ENCODE data around the gene MTMR3.

DNA sequence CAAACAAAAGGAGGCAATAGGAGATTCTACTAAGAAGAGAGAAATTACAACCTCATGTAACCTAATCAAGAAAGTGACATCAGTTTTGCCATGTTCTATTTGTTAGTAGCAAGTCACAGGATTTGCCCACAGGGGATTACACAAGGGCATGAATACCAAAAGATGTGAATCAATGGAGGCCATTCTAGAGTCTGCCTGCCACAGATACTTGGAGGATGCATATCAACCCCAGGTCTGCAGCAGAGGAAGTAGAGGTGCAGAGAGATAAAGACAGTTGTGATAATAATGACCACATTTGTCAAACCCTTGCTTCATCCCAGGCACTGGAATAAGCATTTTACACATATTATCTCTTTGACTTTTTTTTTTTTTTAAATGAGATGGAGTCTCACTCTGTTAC, 42.5 kb upstream of the MTMR3 start:
- TF ChIP-seq CBX3 (IDR thresholded peaks at IDR 0.05; ENCODE audit: low read depth) (no peak), SP1 (IDR thresholded peaks at IDR 0.05; ENCODE audit: low read depth) (no peak), JUND (IDR thresholded peaks at IDR 0.05) (no peak), CEBPB (IDR thresholded peaks at IDR 0.05; ENCODE audit: low read depth) (no peak), POLR2A (IDR thresholded peaks at IDR 0.05; ENCODE audit: borderline replicate concordance, extremely low read depth, insufficient read depth, insufficient read length) (no peak), ZNF274 (IDR thresholded peaks at IDR 0.05; ENCODE audit: low read depth, low read length) (no peak), YY1 (IDR thresholded peaks at IDR 0.05; ENCODE audit: extremely low read depth, insufficient replicate concordance, low read depth, low read length) (no peak), EZH2 (IDR thresholded peaks at IDR 0.05) (no peak), POLR2AphosphoS5 (IDR thresholded peaks at IDR 0.05; ENCODE audit: low read depth, low read length) (no peak)
- TF ChIP-seq, protein P1, sequence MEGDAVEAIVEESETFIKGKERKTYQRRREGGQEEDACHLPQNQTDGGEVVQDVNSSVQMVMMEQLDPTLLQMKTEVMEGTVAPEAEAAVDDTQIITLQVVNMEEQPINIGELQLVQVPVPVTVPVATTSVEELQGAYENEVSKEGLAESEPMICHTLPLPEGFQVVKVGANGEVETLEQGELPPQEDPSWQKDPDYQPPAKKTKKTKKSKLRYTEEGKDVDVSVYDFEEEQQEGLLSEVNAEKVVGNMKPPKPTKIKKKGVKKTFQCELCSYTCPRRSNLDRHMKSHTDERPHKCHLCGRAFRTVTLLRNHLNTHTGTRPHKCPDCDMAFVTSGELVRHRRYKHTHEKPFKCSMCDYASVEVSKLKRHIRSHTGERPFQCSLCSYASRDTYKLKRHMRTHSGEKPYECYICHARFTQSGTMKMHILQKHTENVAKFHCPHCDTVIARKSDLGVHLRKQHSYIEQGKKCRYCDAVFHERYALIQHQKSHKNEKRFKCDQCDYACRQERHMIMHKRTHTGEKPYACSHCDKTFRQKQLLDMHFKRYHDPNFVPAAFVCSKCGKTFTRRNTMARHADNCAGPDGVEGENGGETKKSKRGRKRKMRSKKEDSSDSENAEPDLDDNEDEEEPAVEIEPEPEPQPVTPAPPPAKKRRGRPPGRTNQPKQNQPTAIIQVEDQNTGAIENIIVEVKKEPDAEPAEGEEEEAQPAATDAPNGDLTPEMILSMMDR (IDR thresholded peaks at IDR 0.05 in 2 of 3, conservative IDR thresholded peaks at IDR 0.05 in 1 of 3; ENCODE audit: borderline replicate concordance in 1 of 3, insufficient read depth in 1 of 3, low read depth in 2 of 3, low read length in 2 of 3) = no peak
- TF ChIP-seq, protein P2, sequence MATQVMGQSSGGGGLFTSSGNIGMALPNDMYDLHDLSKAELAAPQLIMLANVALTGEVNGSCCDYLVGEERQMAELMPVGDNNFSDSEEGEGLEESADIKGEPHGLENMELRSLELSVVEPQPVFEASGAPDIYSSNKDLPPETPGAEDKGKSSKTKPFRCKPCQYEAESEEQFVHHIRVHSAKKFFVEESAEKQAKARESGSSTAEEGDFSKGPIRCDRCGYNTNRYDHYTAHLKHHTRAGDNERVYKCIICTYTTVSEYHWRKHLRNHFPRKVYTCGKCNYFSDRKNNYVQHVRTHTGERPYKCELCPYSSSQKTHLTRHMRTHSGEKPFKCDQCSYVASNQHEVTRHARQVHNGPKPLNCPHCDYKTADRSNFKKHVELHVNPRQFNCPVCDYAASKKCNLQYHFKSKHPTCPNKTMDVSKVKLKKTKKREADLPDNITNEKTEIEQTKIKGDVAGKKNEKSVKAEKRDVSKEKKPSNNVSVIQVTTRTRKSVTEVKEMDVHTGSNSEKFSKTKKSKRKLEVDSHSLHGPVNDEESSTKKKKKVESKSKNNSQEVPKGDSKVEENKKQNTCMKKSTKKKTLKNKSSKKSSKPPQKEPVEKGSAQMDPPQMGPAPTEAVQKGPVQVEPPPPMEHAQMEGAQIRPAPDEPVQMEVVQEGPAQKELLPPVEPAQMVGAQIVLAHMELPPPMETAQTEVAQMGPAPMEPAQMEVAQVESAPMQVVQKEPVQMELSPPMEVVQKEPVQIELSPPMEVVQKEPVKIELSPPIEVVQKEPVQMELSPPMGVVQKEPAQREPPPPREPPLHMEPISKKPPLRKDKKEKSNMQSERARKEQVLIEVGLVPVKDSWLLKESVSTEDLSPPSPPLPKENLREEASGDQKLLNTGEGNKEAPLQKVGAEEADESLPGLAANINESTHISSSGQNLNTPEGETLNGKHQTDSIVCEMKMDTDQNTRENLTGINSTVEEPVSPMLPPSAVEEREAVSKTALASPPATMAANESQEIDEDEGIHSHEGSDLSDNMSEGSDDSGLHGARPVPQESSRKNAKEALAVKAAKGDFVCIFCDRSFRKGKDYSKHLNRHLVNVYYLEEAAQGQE (IDR thresholded peaks at IDR 0.05; ENCODE audit: low read depth) = no peak
- TF ChIP-seq, protein P3, sequence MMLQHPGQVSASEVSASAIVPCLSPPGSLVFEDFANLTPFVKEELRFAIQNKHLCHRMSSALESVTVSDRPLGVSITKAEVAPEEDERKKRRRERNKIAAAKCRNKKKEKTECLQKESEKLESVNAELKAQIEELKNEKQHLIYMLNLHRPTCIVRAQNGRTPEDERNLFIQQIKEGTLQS (IDR thresholded peaks at IDR 0.05) = no peak
- TF ChIP-seq, protein P4, sequence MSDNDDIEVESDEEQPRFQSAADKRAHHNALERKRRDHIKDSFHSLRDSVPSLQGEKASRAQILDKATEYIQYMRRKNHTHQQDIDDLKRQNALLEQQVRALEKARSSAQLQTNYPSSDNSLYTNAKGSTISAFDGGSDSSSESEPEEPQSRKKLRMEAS (IDR thresholded peaks at IDR 0.05) = no peak
- TF ChIP-seq, protein P5, sequence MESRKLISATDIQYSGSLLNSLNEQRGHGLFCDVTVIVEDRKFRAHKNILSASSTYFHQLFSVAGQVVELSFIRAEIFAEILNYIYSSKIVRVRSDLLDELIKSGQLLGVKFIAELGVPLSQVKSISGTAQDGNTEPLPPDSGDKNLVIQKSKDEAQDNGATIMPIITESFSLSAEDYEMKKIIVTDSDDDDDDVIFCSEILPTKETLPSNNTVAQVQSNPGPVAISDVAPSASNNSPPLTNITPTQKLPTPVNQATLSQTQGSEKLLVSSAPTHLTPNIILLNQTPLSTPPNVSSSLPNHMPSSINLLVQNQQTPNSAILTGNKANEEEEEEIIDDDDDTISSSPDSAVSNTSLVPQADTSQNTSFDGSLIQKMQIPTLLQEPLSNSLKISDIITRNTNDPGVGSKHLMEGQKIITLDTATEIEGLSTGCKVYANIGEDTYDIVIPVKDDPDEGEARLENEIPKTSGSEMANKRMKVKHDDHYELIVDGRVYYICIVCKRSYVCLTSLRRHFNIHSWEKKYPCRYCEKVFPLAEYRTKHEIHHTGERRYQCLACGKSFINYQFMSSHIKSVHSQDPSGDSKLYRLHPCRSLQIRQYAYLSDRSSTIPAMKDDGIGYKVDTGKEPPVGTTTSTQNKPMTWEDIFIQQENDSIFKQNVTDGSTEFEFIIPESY (IDR thresholded peaks at IDR 0.05; ENCODE audit: extremely low read depth, insufficient replicate concordance, low read length) = no peak

Data from HCT116 (cell line).